Skeletal muscle tissue (tissue), 4 donors: ENCODE measurements around the gene KIF1B. TPM values are rescaled to one million over a fixed set of nuclear protein-coding genes. Genes with fewer than 3 reads are reported as not detected.

ENCODE experiments used
- H3K27ac ChIP-seq: one replicate; pipeline ENCODE4 v1.7.0; 2013; ENCODE audit warnings: mild to moderate bottlenecking, low read depth, low read length, inconsistent platforms
- H3K27me3 ChIP-seq, 3 donors: one replicate each; pipeline ENCODE4 v1.7.0; 2013; ENCODE audit warnings: low read length in 3 of 3; ENCODE audit not compliant: control insufficient read depth in 3 of 3, insufficient read depth in 3 of 3
- H3K36me3 ChIP-seq, 3 donors: one replicate each; pipeline ENCODE4 v1.7.0; 2013; ENCODE audit warnings: low read length in 3 of 3; ENCODE audit not compliant: control insufficient read depth in 3 of 3, insufficient read depth in 3 of 3
- H3K4me1 ChIP-seq, 3 donors: one replicate each; pipeline ENCODE4 v1.7.0; 2013; ENCODE audit warnings: low read length in 3 of 3, mild to moderate bottlenecking in 3 of 3; ENCODE audit not compliant: control insufficient read depth in 3 of 3, insufficient read depth in 3 of 3
- H3K4me3 ChIP-seq, 3 donors: one replicate each; pipeline ENCODE4 v1.7.0; 2013; ENCODE audit warnings: low read length in 3 of 3
- H3K9ac ChIP-seq, 3 donors: one replicate each; pipeline ENCODE4 v1.7.0; 2013; ENCODE audit warnings: low read length in 3 of 3, mild to moderate bottlenecking in 3 of 3, moderate library complexity in 2 of 3, low read depth in 1 of 3
- H3K9me3 ChIP-seq, 3 donors: one replicate each; pipeline ENCODE4 v1.7.0; 2013; ENCODE audit warnings: low read length in 3 of 3; ENCODE audit not compliant: control insufficient read depth in 3 of 3
- total RNA-seq: library from RNA; depleted of rRNA; stranded (reverse); fragments of >200 nt; gene quantifications from one replicate; pipeline ENCODE4 v1.2.3, GENCODE V29; 2014
- donor health status: Osteomylitis.

Gene KIF1B
- total RNA-seq, 1 donor from 2014 or later: 127 TPM

- no peaks in the 10 kb centered on the region for H3K27me3 ChIP-seq
- no peaks in the 10 kb centered on the region for H3K4me1 ChIP-seq
- H3K4me3 ChIP-seq: no peak overlapping the region
- H3K27ac ChIP-seq: no peak overlapping the region
- no peak overlapping the region for H3K9ac ChIP-seq
- H3K9me3 ChIP-seq: no peaks in the 10 kb centered on the region
- peaks cover 45 to 67% (median 65%) of the 10 kb centered on the region in 3 donors for H3K36me3 ChIP-seq
Measured at GRCh38 chr1:10338047-10338446, 127.7 kb downstream of the KIF1B start.

GRCh38 chr1:10338611-10339010 is 128.2 kb downstream of the KIF1B start:
- H3K27me3 ChIP-seq: no peaks in the 10 kb centered on the region
- no peaks in the 10 kb centered on the region for H3K4me1 ChIP-seq
- no peak overlapping the region for H3K9ac ChIP-seq
- no peak overlapping the region for H3K27ac ChIP-seq
- no peaks in the 10 kb centered on the region for H3K9me3 ChIP-seq
- peaks cover 47 to 70% (median 66%) of the 10 kb centered on the region in 3 donors for H3K36me3 ChIP-seq
- H3K4me3 ChIP-seq: no peak overlapping the region

DNA sequence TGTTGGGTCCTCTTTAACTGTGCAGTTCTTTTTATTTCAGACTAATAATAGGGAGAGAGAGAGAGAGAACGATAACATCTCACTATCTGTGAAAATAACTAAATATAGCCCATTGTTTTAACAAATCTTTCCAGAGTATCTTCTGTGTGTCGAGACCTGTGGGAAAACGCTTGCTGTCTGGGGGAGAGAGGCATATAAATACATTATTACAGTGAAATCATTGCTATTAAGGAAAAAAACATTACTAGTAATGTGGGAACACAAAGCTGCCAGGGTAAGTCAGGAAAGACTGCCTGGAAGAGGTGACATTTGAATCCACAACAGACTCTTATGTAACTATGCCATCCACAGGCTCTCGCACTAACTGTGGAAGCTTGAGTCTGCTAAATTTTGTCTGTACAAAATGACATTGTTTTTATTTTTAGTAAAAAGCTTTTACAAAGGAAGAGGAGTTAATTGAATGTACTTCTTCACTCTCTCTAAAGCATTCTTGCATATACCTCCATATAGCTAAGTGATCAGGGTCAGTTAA is 128.7 kb downstream of the KIF1B start:
- peaks cover 50 to 74% (median 69%) of the 10 kb centered on the region in 3 donors for H3K36me3 ChIP-seq
- H3K9me3 ChIP-seq: no peaks in the 10 kb centered on the region
- H3K4me1 ChIP-seq: no peaks in the 10 kb centered on the region
- no peak overlapping the region for H3K27ac ChIP-seq
- H3K4me3 ChIP-seq: no peak overlapping the region
- H3K27me3 ChIP-seq: no peaks in the 10 kb centered on the region
- H3K9ac ChIP-seq: no peak overlapping the region

GRCh38 chr1:10339815-10340214 is 129.4 kb downstream of the KIF1B start:
- Histone ChIP-seq H3K27me3 (no peaks in the 10 kb centered on the region), H3K4me3 (no peak overlapping the region), H3K4me1 (no peaks in the 10 kb centered on the region), H3K9ac (no peak overlapping the region), H3K9me3 (no peaks in the 10 kb centered on the region), H3K27ac (no peak overlapping the region), H3K36me3 (peaks cover 46 to 74% (median 69%) of the 10 kb centered on the region in 3 donors)

GRCh38 chr1:10340930-10341590 is 130.7 kb downstream of the KIF1B start:
- H3K4me1 ChIP-seq: no peaks in the 10 kb centered on the region
- peaks cover 47 to 81% (median 65%) of the 10 kb centered on the region in 3 donors for H3K36me3 ChIP-seq
- no peak overlapping the region for H3K9ac ChIP-seq

GRCh38 chr1:10347109-10347508 is 136.7 kb downstream of the KIF1B start:
- no peaks in the 10 kb centered on the region for H3K9me3 ChIP-seq
- H3K36me3 ChIP-seq: peaks cover 30 to 53% (median 43%) of the 10 kb centered on the region in 3 donors
- no peak overlapping the region for H3K27ac ChIP-seq
- no peak overlapping the region for H3K9ac ChIP-seq
- H3K4me3 ChIP-seq: no peak overlapping the region
- H3K27me3 ChIP-seq: no peaks in the 10 kb centered on the region
- no peaks in the 10 kb centered on the region for H3K4me1 ChIP-seq

More at GRCh38 chr1:10340930-10341590, 130.7 kb downstream of the KIF1B start:
- H3K27me3 ChIP-seq: no peaks in the 10 kb centered on the region
- no peak overlapping the region for H3K4me3 ChIP-seq
- no peaks in the 10 kb centered on the region for H3K9me3 ChIP-seq
- H3K27ac ChIP-seq: no peak overlapping the region

DNA sequence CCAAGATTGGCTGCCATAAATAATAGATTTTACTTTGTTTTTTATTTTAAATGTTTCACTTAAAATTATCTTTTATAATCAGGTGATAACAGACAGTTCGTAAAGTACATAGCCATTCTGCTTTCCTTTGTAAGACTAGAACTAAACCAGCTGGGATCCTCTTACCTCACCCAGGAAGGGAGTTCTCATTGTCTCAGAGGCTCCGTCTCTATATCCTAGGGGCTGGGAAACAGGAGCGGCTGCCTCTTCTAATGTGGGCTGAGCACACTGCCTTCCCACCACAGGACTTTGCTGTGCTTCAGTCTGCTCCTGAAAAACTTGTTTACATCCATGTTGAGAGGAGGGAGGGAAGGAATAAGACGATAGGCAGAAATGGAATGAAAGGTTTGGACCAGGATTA is 142.9 kb downstream of the KIF1B start:
- Histone ChIP-seq H3K27me3 (no peaks in the 10 kb centered on the region), H3K27ac (no peak overlapping the region), H3K4me1 (no peaks in the 10 kb centered on the region), H3K4me3 (no peak overlapping the region), H3K9me3 (no peaks in the 10 kb centered on the region), H3K9ac (no peak overlapping the region), H3K36me3 (peaks cover 21 to 23% (median 21%) of the 10 kb centered on the region in 3 donors)

GRCh38 chr1:10353693-10354092 is 143.3 kb downstream of the KIF1B start:
- H3K27me3 ChIP-seq: no peaks in the 10 kb centered on the region
- no peak overlapping the region for H3K27ac ChIP-seq
- peaks cover 17 to 19% (median 17%) of the 10 kb centered on the region in 3 donors for H3K36me3 ChIP-seq
- H3K9ac ChIP-seq: no peak overlapping the region
- no peaks in the 10 kb centered on the region for H3K9me3 ChIP-seq
- no peak overlapping the region for H3K4me3 ChIP-seq
- no peaks in the 10 kb centered on the region for H3K4me1 ChIP-seq

DNA sequence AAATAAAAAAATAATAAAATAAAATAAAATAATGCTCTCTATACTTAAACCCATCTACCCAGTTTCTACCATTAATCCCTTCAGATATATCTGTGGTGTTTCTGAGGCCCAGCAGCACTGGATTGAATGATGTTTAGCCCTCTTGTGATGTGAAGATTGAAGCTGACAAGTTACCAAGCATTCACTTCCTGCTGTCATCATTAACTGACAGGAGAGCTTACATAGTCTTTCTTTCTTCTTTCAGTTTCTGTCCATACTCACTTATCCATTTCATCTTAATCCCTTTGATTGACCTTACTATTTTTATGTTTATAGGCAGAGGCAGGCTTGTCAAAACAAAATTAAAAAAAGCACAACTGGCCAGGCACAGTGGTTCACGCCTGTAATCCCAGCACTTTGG is 149.7 kb downstream of the KIF1B start:
- Histone ChIP-seq H3K9ac (no peak overlapping the region), H3K27ac (no peak overlapping the region), H3K4me1 (no peaks in the 10 kb centered on the region), H3K4me3 (no peak overlapping the region), H3K9me3 (no peaks in the 10 kb centered on the region), H3K36me3 (peaks cover 19 to 25% (median 23%) of the 10 kb centered on the region in 3 donors), H3K27me3 (no peaks in the 10 kb centered on the region)

DNA sequence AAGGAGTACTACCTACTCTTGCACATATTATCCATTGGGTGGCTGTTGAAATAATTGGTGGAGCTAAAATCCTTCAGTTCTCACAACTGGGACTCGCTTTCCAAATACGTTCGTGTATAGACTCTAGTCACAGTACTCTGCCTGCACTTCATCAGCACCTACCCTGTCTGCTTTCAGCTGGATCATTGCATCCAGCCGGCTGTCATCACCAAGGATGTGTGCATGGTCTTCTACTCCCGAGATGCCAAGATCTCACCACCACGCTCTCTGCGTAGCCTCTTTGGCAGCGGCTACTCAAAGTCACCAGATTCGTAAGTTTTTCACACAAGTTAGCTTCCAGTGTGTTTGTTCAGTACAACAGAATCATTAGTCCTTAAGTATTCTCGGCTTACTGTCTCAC is 151.1 kb downstream of the KIF1B start:
- no peaks in the 10 kb centered on the region for H3K4me1 ChIP-seq
- H3K9me3 ChIP-seq: no peaks in the 10 kb centered on the region
- H3K9ac ChIP-seq: no peak overlapping the region
- H3K4me3 ChIP-seq: no peak overlapping the region
- H3K27me3 ChIP-seq: no peaks in the 10 kb centered on the region
- peaks cover 30 to 36% (median 34%) of the 10 kb centered on the region in 3 donors for H3K36me3 ChIP-seq
- H3K27ac ChIP-seq: no peak overlapping the region
